ENCODE measurements around the gene CACNA1H.

- TF ChIP-seq, protein P1, sequence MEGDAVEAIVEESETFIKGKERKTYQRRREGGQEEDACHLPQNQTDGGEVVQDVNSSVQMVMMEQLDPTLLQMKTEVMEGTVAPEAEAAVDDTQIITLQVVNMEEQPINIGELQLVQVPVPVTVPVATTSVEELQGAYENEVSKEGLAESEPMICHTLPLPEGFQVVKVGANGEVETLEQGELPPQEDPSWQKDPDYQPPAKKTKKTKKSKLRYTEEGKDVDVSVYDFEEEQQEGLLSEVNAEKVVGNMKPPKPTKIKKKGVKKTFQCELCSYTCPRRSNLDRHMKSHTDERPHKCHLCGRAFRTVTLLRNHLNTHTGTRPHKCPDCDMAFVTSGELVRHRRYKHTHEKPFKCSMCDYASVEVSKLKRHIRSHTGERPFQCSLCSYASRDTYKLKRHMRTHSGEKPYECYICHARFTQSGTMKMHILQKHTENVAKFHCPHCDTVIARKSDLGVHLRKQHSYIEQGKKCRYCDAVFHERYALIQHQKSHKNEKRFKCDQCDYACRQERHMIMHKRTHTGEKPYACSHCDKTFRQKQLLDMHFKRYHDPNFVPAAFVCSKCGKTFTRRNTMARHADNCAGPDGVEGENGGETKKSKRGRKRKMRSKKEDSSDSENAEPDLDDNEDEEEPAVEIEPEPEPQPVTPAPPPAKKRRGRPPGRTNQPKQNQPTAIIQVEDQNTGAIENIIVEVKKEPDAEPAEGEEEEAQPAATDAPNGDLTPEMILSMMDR (IDR thresholded peaks at IDR 0.05) = no peak
- TF ChIP-seq POLR2A (IDR thresholded peaks at IDR 0.05) = no peak
Measured at GRCh38 chr16:1197237-1197866, 44.4 kb downstream of the CACNA1H start.

All from testis (tissue), 2 donors.